ENCODE results near the gene PDLIM3.

- TF ChIP-seq, protein P1, sequence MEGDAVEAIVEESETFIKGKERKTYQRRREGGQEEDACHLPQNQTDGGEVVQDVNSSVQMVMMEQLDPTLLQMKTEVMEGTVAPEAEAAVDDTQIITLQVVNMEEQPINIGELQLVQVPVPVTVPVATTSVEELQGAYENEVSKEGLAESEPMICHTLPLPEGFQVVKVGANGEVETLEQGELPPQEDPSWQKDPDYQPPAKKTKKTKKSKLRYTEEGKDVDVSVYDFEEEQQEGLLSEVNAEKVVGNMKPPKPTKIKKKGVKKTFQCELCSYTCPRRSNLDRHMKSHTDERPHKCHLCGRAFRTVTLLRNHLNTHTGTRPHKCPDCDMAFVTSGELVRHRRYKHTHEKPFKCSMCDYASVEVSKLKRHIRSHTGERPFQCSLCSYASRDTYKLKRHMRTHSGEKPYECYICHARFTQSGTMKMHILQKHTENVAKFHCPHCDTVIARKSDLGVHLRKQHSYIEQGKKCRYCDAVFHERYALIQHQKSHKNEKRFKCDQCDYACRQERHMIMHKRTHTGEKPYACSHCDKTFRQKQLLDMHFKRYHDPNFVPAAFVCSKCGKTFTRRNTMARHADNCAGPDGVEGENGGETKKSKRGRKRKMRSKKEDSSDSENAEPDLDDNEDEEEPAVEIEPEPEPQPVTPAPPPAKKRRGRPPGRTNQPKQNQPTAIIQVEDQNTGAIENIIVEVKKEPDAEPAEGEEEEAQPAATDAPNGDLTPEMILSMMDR (IDR thresholded peaks at IDR 0.05) = no peak
- TF ChIP-seq POLR2AphosphoS5 (IDR thresholded peaks at IDR 0.05) = no peak
- TF ChIP-seq POLR2A (IDR thresholded peaks at IDR 0.05; ENCODE audit: low read depth) = no peak
Measured at GRCh38 chr4:185570727-185571126, 35.4 kb upstream of the PDLIM3 start.

All from esophagus muscularis mucosa (tissue), 3 donors.